GM12891 (cell line): ENCODE data around the gene SLC1A2.

Experiments used
- DNase-seq: peaks from one replicate; pipeline ENCODE4 v3.0.0; 2011; ENCODE audit warnings: low spot score; ENCODE audit not compliant: insufficient read length
- FAIRE-seq: peaks from 2 replicates; lab custom pipeline; 2011; peaks lifted over from hg19 to GRCh38; lab: Jason Lieb, UNC
- PAX5 ChIP-seq: IDR thresholded peaks from 2 replicates; pipeline ENCODE4 v1.6.1; 2011; ENCODE audit warnings: low read length, moderate library complexity, mild to moderate bottlenecking; ENCODE audit not compliant: insufficient read depth, severe bottlenecking
- POLR2A ChIP-seq: IDR thresholded peaks from 2 replicates; pipeline ENCODE4 v1.6.1; 2011; ENCODE audit warnings: low read depth, low read length, control low read depth
- POLR2AphosphoS5 ChIP-seq: IDR thresholded peaks from 2 replicates; pipeline ENCODE4 v1.6.1; 2011; ENCODE audit warnings: low read depth, low read length, control low read depth
- POU2F2 ChIP-seq: IDR thresholded peaks from 2 replicates; pipeline ENCODE4 v1.6.1; 2011; ENCODE audit warnings: low read depth, mild to moderate bottlenecking, control low read depth, low read length, moderate library complexity
- SPI1 ChIP-seq: IDR thresholded peaks from 2 replicates; pipeline ENCODE4 v1.6.1; 2011; ENCODE audit warnings: low read depth, low read length, control low read depth
- TAF1 ChIP-seq: IDR thresholded peaks from 2 replicates; pipeline ENCODE4 v1.6.1; 2011; ENCODE audit warnings: low read depth, low read length, control low read depth

Gene SLC1A2

DNA sequence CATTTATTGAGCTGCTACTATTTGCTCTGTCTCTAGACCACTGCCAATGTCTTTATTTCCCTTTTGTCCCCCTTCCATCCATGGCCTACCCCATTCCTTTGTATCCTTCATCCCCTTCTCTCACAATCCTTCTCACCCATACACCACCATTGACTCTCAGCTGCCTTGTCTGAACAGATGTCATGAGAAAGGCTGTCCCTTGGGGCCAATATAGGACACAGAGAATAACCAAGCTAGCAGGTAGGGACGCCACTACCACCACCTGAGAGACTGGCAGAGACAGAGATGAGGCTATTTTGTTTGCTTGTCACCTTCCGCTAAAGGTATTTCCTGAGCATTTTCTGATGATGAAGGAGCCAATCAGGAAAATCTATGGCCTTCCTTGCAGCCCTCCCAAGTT, 141.5 kb downstream of the SLC1A2 start:
- no peak for DNase-seq
- TF ChIP-seq PAX5 (no peak), TAF1 (no peak), POLR2A (no peak)
- FAIRE-seq: peak; percentile 47

GRCh38 chr11:35276396-35277145, 142.8 kb downstream of the SLC1A2 start:
- FAIRE-seq: no peak
- no peak for TF ChIP-seq POU2F2
- TF ChIP-seq POLR2A: no peak
- TF ChIP-seq SPI1: no peak
- TF ChIP-seq POLR2AphosphoS5: no peak
- TF ChIP-seq PAX5: no peak
- TF ChIP-seq TAF1: no peak
- DNase-seq: no peak

- TF ChIP-seq POU2F2 (no peak), PAX5 (no peak)
- FAIRE-seq: no peak
- no peak for DNase-seq
These were observed 143.6 kb downstream of the SLC1A2 start for GRCh38 chr11:35275786-35276170.

DNA sequence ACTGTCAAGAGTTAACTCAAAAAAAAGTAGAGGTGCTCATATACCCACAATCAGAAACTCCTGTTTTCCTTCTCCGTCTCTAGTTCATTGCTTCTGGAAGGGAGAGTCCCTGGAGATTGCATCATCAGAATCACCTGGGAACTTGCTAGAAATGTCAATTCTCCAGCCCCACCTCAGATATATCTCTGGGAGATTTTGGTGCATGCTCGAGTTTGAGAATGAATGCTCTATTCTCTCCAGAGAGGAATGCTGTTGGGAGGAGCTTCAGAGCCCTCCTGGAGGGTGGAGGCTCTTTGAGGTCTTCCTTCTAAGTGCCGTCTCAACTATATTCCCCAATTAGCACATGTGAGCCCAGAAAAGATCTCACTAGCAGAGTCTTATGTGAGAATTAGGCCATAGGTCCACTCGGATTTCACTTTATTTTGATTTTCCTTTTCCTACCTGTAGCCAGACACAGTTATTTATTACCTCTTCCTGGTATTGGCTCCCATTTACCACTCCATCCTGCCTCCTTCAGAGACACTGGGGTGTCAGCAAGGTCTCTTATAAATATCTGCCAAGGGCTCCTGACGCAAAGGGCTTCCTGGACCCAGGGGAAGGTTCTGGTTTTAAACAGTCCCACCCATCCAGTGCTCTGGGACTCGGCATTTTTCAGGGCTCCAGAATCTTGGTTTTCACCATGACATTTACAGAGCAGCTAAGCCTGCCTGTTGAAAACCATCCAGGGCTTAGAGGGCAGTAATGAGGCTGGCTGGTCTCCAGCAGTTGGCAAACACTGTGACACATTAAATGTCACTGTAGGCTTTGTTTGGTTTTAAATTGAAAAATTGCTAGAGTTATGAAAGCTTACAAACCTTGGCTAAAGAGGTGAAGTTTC, 144.2 kb downstream of the SLC1A2 start:
- DNase-seq (no peak), FAIRE-seq (no peak)
- no peak for TF ChIP-seq SPI1
- no peak for TF ChIP-seq POLR2A
- TF ChIP-seq TAF1: no peak
- TF ChIP-seq POU2F2: no peak
- no peak for TF ChIP-seq PAX5
- TF ChIP-seq POLR2AphosphoS5: no peak

DNA sequence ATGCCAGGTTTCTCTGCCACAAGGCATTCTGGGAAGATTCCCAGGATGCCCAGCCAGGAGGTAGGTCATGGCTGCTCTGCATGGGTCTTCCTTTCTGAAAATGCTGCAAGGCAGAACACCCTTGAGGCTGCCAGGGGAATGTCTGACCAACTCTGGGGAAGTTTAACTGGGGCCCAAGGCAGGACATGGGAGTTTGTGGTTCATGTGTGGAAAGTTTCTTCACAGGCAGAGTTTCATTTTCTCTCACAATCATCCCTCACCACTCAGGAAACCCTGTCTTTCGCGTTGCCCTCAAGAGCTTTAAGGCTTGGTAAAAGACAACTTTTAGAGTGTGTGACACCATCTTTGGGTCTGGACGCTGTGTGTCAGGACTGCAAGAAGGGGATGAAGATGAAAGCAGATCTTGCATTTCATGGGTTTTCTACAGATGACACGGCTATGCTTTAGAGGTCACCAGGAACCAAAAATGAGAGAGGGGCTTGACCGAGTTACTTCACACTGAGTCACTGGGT, 146.9 kb downstream of the SLC1A2 start:
- TF ChIP-seq POU2F2 (peak; percentile 64; the same call in 1 of the 2 replicates), POLR2A (no peak)
- peak; percentile 17 for DNase-seq
- FAIRE-seq: peak; percentile 92

- TF ChIP-seq POLR2A (no peak), POU2F2 (no peak), SPI1 (no peak), PAX5 (no peak), POLR2AphosphoS5 (no peak), TAF1 (no peak)
- peak; percentile 77 for FAIRE-seq
- DNase-seq: no peak
These were observed 148.3 kb downstream of the SLC1A2 start for GRCh38 chr11:35271031-35271430.

GRCh38 chr11:35270342-35270741, 149.0 kb downstream of the SLC1A2 start:
- TF ChIP-seq POU2F2: no peak
- no peak for TF ChIP-seq POLR2A
- TF ChIP-seq SPI1: no peak
- TF ChIP-seq PAX5: no peak
- TF ChIP-seq TAF1: no peak
- no peak for TF ChIP-seq POLR2AphosphoS5
- DNase-seq (no peak), FAIRE-seq (peak; percentile 43)

GRCh38 chr11:35267504-35267903, 151.9 kb downstream of the SLC1A2 start:
- TF ChIP-seq POLR2AphosphoS5: no peak
- TF ChIP-seq PAX5: no peak
- TF ChIP-seq POLR2A: no peak
- no peak for TF ChIP-seq TAF1
- no peak for TF ChIP-seq SPI1
- no peak for TF ChIP-seq POU2F2
- FAIRE-seq (no peak), DNase-seq (no peak)

DNA sequence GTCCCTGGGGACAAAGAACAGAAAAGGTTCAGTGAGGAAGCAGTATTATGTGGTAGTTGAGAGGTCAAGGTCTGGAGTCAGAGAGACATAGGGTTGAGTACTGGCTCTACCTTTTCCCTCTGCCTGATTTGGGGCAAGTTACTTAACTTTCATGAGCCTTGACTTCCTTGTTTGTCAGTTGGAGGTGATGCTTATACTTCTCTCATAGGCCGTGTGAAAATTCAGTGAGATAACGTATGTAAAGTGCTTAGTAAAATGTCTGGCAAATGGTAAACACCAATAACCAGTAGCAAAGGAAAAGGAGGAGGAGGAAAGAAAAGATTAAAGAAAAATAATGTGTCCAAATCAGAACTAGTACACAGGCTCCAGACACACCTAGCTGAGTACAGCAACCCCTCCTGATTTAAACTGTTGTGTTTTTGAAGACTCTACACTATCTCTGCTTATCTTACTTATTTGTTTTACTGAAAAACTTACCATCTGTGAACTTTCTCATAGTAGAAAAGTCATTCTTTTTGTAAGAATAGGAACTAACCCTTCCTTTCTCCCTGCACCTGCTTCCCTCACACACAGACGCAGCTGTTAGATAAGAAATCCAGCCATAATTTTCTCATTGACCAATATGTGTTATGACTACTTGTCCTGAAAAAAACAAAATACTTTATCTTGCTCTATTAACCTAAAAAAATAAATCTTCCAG, 153.5 kb downstream of the SLC1A2 start:
- FAIRE-seq (no peak), DNase-seq (no peak)
- no peak for TF ChIP-seq PAX5
- TF ChIP-seq SPI1: no peak
- no peak for TF ChIP-seq POLR2AphosphoS5
- no peak for TF ChIP-seq POLR2A
- no peak for TF ChIP-seq POU2F2
- no peak for TF ChIP-seq TAF1
